ENCODE results near the gene TP53.

DNA sequence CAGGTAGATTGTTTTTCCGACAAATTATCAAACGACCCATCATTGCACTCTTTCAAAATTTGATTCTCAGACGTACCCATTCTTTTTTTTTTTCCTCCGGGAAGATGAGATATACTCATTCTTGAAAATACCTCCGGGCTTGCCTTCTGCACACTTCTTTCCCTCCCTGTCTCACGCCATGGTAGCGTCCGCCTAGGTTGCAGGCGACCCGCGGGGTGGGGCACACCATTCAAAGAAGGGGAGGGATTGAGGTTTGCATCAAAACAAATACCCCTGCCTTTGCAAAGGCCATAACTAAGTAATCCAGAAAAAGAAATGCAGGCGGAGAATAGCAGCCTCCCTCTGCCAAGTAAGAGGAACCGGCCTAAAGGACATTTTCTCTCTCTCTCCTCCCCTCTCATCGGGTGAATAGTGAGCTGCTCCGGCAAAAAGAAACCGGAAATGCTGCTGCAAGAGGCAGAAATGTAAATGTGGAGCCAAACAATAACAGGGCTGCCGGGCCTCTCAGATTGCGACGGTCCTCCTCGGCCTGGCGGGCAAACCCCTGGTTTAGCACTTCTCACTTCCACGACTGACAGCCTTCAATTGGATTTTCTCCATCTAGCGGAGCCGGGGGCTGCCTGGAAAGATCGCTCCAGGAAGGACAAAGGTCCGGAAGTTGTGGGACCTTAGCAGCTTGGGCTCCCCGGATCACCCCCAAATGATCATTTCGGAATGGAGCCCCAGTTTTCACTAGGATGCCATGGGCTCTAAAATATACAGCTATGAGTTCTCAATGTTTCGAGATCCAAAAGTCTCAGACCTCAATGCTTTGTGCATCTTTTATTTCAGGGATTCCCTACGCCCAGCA, 843 bp downstream of the TP53 start:
- TF ChIP-seq, protein P1, sequence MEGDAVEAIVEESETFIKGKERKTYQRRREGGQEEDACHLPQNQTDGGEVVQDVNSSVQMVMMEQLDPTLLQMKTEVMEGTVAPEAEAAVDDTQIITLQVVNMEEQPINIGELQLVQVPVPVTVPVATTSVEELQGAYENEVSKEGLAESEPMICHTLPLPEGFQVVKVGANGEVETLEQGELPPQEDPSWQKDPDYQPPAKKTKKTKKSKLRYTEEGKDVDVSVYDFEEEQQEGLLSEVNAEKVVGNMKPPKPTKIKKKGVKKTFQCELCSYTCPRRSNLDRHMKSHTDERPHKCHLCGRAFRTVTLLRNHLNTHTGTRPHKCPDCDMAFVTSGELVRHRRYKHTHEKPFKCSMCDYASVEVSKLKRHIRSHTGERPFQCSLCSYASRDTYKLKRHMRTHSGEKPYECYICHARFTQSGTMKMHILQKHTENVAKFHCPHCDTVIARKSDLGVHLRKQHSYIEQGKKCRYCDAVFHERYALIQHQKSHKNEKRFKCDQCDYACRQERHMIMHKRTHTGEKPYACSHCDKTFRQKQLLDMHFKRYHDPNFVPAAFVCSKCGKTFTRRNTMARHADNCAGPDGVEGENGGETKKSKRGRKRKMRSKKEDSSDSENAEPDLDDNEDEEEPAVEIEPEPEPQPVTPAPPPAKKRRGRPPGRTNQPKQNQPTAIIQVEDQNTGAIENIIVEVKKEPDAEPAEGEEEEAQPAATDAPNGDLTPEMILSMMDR (IDR thresholded peaks at IDR 0.05) = no peak
- TF ChIP-seq EP300 (IDR thresholded peaks at IDR 0.05) = no peak
- TF ChIP-seq POLR2A (IDR thresholded peaks at IDR 0.05) = peak; percentile 62 to 86
- TF ChIP-seq POLR2AphosphoS5 (IDR thresholded peaks at IDR 0.05) = peak; percentile 62 to 76 (median 66)
